DOHH2 (cell line): Measurements from ENCODE around the gene GAREM1.

Source experiments
- EZH2phosphoT487 ChIP-seq: fragments of 200-600 bp; sonication (generic); IDR thresholded peaks from 2 replicates; pipeline ENCODE4 v1.6.1; 2017; ENCODE audit warnings: borderline replicate concordance, mild to moderate bottlenecking, antibody characterized with exemption, low read length, moderate library complexity, mixed read lengths
- TF ChIP-seq, protein P1 (sequence below): fragments of 200-600 bp; sonication (generic); IDR thresholded peaks from one replicate; pipeline ENCODE4 v1.5.1; 2014; ENCODE audit warnings: antibody characterized with exemption, mild to moderate bottlenecking, low read depth, low read length; ENCODE audit not compliant: poor library complexity, severe bottlenecking

DNA sequence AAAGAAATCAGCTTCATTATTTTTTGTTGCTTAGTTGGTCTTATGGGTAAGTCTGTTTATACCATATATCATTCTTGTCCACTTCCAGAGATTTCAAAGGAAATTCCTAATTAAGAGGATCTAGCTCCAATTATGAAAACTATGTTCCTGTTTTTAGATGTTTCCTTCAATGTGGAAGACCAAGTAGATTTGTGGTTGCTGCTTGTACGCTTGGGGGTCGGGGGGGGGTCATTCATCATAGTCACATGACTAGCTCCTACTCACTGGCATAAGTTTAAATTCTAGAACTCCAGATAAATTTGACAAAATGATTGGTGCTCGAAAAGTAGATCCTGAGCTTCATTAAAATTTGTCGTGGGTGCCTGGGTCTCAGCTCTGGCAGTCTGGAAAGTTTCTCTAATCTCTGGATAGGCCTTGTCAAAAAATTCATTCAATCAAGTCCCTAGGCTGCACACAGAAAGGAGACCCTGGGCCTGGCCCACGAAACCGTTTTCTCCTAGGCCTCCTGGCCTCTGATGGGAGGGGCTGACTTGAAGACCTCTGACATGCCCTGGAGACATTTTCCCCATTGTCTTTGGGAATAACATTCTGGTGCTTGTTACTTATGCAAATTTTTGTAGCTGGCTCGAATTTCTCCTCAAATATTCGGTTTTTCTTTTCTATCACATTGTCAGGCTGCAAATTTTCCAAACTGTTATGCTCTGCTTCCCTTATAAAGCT is 218.4 kb downstream of the GAREM1 start:
- TF ChIP-seq, protein P1, sequence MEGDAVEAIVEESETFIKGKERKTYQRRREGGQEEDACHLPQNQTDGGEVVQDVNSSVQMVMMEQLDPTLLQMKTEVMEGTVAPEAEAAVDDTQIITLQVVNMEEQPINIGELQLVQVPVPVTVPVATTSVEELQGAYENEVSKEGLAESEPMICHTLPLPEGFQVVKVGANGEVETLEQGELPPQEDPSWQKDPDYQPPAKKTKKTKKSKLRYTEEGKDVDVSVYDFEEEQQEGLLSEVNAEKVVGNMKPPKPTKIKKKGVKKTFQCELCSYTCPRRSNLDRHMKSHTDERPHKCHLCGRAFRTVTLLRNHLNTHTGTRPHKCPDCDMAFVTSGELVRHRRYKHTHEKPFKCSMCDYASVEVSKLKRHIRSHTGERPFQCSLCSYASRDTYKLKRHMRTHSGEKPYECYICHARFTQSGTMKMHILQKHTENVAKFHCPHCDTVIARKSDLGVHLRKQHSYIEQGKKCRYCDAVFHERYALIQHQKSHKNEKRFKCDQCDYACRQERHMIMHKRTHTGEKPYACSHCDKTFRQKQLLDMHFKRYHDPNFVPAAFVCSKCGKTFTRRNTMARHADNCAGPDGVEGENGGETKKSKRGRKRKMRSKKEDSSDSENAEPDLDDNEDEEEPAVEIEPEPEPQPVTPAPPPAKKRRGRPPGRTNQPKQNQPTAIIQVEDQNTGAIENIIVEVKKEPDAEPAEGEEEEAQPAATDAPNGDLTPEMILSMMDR: no peak
- no peak for TF ChIP-seq EZH2phosphoT487
